ENCODE data around the gene GTSE1. TPM values are rescaled to one million over a fixed set of nuclear protein-coding genes. Genes with fewer than 3 reads are reported as not detected.

GTSE1 gene
- total RNA-seq, 1 donor from 2014 or later, result 6.3 TPM

DNA sequence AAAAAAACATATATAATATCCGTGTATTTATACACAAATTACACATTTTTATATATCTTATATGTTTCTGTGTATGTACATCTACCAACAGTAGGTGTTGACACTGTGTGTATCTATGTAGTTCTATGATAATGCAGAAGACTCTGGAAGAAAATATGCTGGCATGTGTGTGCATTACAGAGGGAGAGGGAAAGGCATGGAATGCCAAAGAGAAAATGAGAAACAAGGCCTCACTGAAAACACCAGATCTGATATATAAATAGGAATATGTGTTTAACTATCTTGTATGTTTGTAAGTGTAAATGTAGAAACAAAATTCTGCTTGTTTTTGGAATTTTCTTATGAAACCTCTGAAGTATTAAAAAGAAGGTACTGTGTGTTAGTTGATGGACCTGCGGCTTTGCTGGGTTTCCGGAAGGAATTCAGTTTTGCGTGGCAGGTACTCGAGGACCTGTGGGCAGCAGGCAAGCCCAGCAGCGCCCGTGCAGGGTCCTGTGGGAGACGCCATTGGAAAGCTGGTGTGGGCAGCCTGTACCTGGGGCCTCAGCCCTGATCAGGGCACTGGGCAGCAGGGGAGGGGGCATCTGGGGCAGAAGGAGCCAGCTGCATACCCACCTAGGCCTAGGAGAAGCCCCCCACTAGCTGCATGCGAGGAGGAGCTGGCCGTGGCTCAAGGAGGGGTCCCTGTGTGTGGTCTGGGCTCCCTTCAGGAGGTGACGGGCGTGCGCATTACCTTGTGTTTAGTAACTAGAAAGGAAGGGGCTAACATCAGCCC is 31.2 kb downstream of the GTSE1 start:
- DNase-seq (ENCODE audit: low read depth in 2 of 2), result no peak

DNA sequence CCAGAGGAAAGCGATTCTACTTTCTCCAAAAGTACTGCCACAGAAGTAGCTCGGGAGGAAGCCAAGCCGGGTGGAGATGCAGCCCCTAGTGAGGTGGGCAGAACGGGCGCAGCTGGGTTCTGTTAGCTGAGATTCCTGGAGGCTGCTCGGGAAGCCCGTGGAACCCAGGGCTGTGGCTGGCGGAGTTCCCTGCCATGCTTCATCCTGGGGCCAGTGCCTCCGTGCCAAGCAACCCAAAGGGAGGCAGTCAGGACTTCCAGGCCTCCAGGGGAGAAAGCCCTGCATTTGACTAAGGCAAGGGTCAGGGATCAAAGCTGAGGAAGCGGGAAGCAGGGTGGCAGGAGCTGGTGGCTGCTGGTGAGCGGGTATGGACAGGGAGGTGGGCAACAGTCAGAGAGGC is 32.1 kb downstream of the GTSE1 start:
- DNase-seq (ENCODE audit: low read depth in 2 of 2), result no peak

DNA sequence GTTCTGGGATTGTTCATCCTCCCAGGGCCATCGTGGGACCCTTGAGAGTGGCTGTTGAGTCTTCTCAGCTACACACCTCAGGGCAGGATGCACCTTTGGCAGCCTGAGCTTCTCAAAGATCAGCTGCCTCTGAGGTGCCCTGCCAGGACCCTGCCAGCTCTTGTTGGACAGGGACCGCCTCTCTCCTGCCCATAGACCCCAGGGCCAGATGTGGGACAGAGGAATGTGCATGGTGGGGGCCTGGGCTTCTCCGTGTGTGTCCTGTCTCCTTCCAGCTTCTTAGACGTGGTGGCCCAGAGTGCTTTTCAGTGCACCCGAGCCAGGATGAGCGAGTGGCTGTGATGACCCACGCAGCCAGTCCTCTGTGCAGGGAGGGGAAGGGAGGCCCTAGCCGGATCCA is 32.9 kb downstream of the GTSE1 start:
- no peak for DNase-seq (ENCODE audit: low read depth in 2 of 2)

DNA sequence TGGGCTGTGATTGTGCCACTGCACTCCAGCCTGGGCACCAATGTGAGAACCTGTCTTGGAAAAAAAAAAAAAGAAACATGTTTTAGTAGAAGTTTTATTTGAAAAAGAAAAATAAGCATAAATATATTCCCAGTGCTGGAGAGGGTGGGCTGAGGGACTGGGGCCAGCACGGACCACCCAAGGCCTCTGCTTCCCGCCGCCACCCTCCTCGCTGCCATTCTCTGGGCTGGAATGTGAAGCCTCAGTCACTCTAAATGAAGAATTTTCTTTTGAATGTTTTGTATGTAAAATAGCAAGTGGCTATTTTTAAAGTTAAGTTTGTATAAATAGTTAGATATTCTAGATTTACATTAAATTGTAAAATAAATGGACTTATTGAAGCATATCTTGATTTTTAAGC is 33.8 kb downstream of the GTSE1 start:
- no peak for DNase-seq (ENCODE audit: low read depth in 2 of 2)

DNA sequence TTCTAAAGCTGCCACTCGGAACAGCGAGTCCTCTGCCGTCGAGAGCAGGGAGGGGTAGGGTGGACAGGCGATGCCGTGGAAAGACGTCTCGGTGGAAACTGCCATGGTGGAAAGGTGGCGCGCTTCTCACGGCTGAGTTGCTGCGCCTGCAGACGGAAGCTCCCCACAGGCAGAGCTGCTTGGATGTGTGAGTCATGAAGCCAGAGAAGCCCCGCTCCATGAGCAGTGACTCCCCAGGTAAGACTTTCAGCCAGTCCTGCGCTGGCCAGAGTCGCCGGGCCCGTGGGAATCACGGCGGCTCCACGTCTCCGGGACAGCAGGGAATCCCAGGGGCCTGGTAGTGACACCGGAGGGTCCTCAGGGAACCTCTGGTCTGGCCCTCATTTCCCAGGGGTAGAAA is 34.8 kb downstream of the GTSE1 start:
- no peak for DNase-seq (ENCODE audit: low read depth in 2 of 2)

DNA sequence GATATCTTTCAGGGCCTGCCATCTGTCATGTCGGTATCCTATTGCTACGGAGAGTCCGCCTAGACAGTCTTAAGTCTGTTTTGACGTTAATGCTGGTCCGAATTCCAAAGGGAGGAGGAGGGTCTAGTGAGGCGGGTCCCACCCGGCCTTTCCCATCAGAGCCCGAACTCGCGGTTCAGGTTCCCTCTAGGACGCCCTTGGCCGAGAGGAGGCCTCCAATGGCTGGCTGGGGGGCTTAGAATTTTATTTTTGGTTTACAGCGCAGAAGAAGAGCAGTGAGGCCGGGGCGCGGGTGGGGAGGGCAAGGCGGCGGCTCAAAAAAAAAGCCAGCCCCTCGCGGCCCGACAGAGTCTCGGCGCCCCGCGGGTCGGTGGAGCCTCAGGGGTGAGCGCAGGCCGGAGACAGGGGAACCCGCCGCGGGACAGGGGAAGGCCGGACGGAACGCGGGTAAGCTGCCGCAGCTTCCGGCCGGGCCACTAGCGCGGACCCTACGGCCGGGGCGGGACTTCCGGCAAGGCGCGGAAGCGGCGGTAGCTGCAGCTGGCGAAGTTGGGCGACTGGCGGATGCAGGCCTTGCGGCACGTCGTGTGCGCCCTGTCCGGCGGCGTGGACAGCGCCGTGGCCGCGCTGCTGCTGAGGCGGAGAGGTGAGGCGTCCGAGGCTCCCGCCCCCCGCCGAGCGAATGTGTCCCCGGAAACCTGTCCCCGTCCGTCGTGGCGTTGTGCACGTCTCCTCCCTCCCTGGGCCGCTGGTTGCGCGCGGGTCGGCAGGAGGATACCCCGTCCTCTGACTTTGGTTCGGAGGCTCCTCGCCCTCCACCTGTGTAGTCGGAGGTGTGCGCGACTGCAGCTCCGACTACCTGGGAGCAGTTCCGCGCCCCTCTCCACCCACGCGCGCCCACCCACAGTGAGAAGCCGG is 38.8 kb downstream of the GTSE1 start, which contains the start of gene TRMU:
Gene TRMU (plus strand): TSS at position 514 of the 918 bp plus-strand sequence. CDS start 51 bp downstream, at position 565.
- peak; percentile 74 to 91 for DNase-seq (ENCODE audit: low read depth in 2 of 2)

DNA sequence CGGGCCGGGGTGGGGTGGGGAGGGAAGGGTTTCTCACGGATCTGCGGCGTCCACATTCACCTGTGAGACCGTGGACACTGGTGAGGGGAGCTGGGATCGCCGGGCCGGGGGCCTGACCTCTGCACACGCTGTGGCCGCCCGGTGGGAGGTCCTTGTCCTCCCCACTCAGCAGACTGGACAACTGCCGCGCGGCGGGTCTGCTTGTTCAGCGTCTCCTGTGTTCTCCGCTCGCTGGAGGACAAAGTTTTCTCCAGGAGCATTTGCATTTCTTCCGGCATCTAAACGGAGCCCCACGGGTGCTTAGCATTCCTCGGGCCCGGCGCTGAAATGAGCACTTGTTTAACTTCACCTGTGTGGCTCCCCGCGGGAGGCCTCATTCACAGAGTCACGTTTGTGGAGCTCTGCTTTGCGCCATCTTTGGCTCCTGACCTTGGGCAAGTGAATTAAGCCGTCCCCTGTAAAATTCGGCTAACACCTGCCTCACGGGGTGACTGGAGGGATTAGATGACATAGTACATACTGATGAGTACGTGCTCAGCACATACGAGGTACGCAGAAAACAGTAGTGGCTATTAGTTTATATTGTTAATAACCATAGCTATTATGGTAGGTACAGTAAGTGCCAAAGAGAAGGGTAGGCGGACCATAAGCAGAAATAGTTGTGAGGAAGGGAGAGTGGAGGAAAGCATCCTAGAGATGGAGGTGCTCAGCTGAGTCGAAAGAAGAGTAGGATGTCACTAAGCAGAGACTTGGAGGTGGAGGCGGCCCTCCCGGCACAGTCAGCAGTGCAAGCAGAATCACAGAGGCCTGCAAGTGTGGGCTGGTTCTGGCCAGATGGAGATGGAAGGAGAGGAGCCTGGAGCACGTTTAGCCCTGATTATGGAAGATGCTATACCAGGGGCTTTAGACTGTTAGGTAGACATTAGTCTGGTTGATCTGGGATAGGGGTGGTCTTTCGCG is 39.7 kb downstream of the GTSE1 start:
- DNase-seq (ENCODE audit: low read depth in 2 of 2), result peak in 1 of 2 donors; percentile 42

DNA sequence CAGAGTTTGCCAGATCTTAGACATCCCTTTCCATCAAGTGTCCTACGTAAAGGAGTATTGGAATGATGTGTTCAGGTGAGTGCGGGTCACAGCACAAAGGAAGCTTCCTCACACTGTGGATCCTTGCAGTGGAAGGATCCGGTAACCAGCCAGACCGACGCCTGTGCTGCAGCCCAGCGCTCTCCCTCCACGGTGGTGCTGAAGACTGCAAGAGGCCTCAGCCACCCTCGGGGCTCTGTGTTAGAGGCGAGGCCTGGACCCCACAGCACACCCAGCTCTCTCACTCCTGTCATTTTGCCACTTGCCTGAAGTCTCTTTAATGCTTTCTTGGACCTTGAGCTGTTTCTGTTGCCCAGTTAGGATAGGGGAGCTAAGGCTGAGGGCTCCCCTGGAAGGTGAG is 41.2 kb downstream of the GTSE1 start:
- no peak for DNase-seq (ENCODE audit: low read depth in 2 of 2)

DNA sequence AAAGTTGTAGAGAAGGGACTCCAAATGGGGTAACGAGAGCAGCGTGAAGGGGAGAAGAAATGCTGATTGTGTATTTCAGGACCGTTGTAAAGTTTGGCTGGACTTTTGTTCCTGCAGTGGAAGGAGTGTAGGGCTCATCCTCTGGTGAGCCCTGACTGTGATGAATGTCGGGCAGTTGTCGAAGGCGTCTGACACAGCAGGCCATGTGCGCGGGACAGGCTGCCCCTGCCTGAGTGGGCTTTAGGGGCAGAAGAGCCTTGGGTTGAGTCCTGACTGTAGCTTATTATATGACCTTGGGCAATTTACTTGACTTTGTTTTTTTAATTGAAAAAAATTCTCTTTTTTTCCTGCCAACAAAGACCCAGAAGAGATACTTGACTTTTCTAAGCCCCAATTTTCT is 42.0 kb downstream of the GTSE1 start:
- DNase-seq (ENCODE audit: low read depth in 2 of 2), result no peak

DNA sequence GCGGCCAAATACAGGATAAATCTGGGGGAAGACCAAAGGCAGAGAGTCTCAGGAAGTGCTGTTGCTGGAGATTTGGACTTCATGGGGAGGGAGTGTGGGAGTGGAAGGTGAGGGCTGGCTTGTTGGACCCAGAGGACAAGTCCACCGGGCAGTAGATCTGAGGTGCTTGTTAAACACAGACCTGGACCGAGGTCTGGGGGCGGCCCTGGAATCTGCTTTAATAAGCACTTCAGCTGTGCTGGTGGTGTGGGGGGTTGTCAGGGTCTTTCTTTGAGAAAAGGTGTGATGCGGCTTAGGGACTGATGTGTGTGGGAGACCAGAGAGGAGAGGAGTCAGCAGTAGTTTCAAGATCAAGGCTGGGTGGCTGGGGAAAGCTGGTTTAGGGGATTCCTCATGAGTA is 43.3 kb downstream of the GTSE1 start:
- DNase-seq (ENCODE audit: low read depth in 2 of 2), result no peak

DNA sequence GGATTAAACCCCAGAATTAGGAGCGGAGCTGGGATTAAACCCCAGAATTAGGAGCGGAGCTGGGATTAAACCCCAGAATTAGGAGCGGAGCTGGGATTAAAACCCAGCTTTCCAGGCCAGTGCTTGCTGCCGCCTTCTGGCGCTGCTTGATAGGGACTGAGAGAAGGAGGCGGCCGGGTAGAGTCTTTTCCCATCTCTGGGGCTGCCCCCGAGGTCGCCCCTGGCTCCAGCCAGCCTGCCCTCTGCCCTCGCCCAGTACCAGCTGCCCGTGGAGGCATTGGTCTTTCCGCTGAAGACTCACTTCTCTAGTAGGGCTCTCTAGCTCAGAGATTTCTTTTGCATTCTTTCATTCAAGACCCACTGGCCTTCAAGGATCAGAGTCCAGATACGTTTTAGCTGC is 44.0 kb downstream of the GTSE1 start:
- no peak for DNase-seq (ENCODE audit: low read depth in 2 of 2)

DNA sequence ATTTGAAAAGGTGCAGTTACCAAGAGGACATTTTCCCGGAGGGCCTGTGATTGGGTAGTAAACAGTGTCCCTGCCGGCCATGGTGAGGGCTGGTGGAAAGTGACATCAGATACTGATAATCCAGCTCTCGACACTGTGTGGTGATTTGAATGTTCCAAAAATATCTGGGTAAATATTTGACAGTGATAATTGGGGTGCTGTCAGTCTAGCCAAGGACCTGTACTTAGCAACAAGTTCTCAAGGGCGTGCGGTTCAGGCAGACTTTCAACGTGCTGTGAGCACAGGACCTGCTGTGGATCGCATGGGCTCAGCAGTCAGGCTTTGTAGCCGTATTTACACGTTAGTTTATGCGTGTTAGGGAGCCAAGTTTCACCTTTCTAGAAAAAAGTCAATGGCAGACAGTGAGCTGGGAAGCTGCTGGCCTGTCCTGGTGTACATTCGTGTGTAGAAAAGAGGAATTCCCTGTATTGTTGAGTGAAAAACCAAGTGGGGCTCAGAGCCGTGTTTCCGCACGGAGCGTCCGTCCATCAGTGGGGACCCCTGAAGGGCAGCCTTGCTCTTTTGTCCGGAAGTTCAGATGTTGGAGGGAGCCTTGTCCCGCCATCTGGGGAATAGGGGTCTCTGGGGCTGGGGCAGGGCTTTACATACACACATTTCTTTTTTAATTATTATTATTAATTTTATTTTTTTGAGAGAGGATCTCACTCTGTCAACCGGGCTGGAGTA is 50.2 kb downstream of the GTSE1 start:
- DNase-seq (ENCODE audit: low read depth in 2 of 2), result no peak

DNA sequence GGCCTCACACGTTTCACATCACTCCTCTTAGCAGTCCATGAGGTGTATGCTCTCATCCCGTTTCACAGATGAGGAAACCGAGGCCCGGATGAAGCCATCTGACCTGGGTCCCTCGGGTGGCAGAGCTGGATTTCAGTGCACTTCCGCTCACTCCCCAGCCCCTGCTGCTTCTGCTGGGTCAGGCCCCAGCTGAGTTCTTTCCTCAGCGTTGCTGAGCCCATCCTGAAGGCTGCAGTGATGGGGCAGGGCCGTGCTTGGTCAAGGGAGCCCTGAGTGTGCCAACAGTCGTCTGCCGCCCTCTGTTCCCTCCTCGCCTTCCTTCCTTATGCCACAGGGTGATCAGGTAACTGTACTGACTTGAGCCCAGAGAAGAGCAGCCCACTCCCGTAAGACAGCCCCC is 51.0 kb downstream of the GTSE1 start:
- no peak for DNase-seq (ENCODE audit: low read depth in 2 of 2)

DNA sequence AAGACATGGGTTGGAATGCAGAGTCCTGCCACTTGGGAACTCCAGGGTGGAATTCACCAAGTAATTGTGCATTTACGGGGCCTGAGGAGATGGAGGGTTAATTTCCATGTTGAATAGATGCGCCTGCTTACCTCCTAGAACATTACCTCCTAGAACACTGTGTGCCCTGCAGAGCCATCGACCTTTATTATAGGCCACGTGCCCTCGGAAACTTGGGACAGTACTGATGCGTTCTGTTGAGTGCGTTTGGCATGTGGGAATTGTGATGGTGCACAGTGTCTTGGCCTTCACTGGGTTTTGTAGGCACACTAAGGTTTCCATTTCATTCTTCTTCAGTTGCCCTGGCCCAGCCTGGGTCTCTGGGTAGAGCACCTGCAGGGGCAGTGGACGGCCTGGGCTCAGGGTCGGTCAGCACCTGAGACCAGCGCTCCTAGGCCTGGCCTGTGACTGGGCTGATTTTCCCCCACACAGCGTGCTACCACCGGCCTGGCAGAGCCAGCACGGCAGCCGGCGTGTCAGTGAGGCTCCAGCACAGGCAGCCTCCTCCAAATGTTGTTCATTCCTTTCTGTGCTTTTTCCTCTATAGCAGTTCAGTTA is 51.5 kb downstream of the GTSE1 start:
- no peak for DNase-seq (ENCODE audit: low read depth in 2 of 2)

DNA sequence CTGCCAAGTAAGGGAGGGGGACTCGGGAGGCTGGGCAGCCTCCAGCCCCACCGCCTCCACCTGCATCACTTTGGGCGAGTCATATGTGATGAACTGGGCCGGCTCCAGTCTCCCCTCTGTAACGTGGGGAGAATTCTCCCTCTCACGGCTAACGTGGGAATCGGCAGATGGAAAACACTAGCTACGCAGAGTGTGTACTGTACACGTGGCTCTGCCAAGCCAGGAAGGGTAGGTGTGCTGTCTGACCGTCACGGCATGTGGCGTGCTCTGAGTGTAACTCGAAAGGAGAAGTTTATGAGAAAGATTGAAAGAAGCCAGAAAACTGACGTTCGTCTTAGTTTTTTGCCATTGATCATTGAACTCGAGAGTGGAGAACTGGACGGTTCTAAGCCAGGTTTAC is 52.6 kb downstream of the GTSE1 start:
- DNase-seq (ENCODE audit: low read depth in 2 of 2), result no peak

DNA sequence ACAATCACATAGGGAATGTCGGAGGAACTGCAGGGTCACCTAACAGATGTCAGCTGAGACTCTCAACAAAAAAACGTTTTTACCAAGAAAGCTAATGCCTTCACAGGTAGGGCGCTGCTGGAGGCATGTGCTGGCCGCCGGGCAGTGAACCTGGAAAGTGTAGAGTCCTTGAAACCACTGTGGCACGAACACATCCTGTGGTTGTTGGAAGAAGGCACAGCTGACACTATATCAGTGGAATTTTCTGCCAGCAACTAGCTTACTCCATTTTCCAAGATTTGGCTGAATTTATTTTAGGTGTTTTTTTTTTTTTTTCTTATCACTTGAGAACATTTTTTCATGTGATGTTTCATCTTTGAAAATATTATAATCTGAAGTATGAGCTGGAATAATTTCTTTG is 53.0 kb downstream of the GTSE1 start:
- DNase-seq (ENCODE audit: low read depth in 2 of 2), result no peak

DNA sequence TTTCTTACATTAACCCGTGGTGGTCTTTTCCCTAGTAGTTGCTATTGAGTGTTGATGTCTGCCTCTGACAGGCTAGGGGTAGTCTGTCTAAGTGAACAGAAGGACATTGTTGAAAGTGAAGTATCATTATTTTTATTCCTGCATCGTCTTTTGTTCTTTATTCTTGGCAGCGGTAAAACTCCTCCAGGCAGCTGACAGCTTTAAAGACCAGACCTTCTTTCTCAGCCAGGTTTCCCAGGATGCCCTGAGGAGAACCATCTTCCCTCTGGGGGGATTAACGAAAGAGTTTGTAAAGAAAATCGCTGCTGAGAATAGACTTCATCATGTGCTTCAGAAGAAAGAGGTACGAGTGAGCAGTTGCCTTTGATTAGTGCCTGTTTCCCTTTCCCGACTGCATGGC is 53.5 kb downstream of the GTSE1 start:
- no peak for DNase-seq (ENCODE audit: low read depth in 2 of 2)

DNA sequence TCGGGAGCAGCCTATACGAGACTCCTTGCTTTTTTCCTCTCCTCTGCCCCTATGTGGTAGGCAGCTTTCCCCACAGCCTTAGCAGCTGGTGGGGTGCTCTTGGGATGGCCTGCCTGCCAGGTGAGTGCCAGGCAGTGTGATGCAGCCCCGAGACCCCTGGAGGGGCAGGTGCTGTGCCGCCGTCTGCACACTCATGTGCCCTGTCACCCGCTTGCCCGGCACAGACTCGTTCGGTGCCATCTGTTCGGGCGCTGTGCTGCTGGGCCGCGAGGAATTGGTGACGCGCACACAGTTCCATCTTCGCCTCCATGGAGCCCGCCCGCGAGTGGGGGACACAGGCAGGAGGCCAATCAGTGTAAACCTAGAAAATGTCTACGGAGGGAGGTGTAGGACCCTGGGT is 54.0 kb downstream of the GTSE1 start:
- DNase-seq (ENCODE audit: low read depth in 2 of 2), result no peak

DNA sequence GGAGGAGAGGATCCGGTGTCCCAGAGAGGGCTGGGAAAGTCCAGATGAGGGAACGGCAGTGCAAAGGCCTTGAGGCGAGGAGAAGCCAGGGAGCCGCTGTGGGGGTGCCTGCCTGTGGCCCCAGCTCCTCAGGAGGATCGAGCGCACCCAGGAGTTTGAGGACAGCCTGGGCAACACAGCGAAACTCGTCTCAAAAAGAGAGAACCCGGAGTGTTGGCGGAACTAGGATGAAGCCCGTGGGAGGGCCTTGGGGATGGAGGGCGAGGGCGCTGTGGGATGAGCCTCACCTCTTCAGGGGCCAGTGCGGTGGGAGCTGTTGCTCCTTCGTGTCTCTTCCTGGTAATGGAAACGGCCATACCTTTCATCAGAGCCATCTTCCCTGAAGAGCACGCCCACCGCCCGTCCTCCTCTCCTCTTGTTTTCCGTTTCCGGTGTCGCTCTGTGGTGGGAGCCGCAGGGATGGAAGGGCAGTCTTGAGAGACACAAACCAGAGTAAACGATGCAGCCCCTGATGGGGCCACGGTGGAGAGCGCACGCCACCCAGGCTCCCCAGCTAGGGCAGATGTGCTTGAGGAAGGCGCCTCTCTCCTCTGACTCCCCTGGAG is 54.6 kb downstream of the GTSE1 start:
- DNase-seq (ENCODE audit: low read depth in 2 of 2), result no peak

DNA sequence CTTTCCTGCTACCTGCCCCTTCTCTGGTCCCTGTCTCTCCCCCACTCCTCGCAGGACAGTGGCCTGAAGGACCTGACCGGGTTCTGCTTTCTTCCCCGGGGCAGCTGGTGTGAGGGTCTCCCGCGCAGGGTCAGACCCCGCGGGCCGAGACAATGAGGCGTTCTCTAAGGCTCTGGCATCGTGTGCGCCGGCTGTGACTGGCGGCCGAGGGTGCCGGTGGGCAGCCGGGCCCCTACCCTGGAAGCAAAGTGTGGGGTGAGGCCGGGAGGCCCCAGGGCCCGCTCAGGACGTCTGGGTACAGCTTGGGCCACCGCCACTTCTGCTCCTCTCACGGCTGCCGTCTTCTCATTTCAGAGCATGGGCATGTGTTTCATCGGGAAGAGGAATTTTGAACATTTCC is 55.1 kb downstream of the GTSE1 start:
- no peak for DNase-seq (ENCODE audit: low read depth in 2 of 2)
